Measurements from ENCODE around the gene NEDD4L.

GRCh38 chr18:58279504-58280175 lies 235.6 kb downstream of the NEDD4L start:
- TF ChIP-seq CTCF (conservative IDR thresholded peaks at IDR 0.05; ENCODE audit: low read depth in 2 of 2): no peak
- no peak for TF ChIP-seq EZH2 (IDR thresholded peaks at IDR 0.05; ENCODE audit: low read depth, unreplicated experiment)
- no peak for TF ChIP-seq POLR2AphosphoS5 (IDR thresholded peaks at IDR 0.05; ENCODE audit: low read depth)
- TF ChIP-seq EZH2phosphoT487 (IDR thresholded peaks at IDR 0.05; ENCODE audit: unreplicated experiment): no peak
- TF ChIP-seq REST (IDR thresholded peaks at IDR 0.05; ENCODE audit: unreplicated experiment): no peak
- no peak for TF ChIP-seq NANOG (IDR thresholded peaks at IDR 0.05; ENCODE audit: borderline replicate concordance)
- no peak for TF ChIP-seq ZNF331 (CRISPR knock-in tag; IDR thresholded peaks at IDR 0.05; ENCODE audit: low read depth)
- no peak for TF ChIP-seq JUNB (IDR thresholded peaks at IDR 0.05; ENCODE audit: unreplicated experiment)
